A673 (cell line): ENCODE results near the gene MLLT6. TPM values are rescaled to one million over a fixed set of nuclear protein-coding genes. Genes with fewer than 3 reads are reported as not detected.
A peak's percentile ranks its signal among the peaks of the same experiment; 100 is the strongest.

Experiments
- BruUV-seq: library from RNA; stranded (reverse); fragments of 400-500 nt; replicated peaks from 2 replicates; lab custom pipeline; 2021; lab: Mats Ljungman, UMichigan
- CTCF ChIA-PET: fragments of 300-600 bp; sonication (Branson Sonifier 250); formaldehyde crosslinking; loops from one replicate; lab custom pipeline; 2022; ENCODE audit warnings: antibody characterized with exemption; lab: Charles Lee
- POLR2A ChIA-PET: fragments of 300-600 bp; sonication (Branson Sonifier 250); formaldehyde crosslinking; loops from one replicate; lab custom pipeline; 2022; ENCODE audit warnings: antibody characterized with exemption; ENCODE audit not compliant: low non-redundant PET; lab: Charles Lee
- DNase-seq: peaks from one replicate; pipeline ENCODE4 v3.0.0-alpha.2; 2015; ENCODE audit warnings: low spot score
- H3K27ac ChIP-seq: fragments of 200-600 bp; sonication (generic); 2 replicates; pipeline ENCODE4 v1.5.1; 2016; ENCODE audit warnings: mixed run types, low read depth, mild to moderate bottlenecking, mixed read lengths, antibody characterized with exemption, low read length; ENCODE audit not compliant: poor library complexity, severe bottlenecking
- H3K27me3 ChIP-seq: fragments of 200-600 bp; sonication (generic); replicated peaks from 2 replicates; pipeline ENCODE4 v1.6.1; 2017; ENCODE audit warnings: mixed run types, low read depth, mild to moderate bottlenecking, mixed read lengths, antibody characterized with exemption, low read length; ENCODE audit not compliant: insufficient read depth, poor library complexity
- H3K36me3 ChIP-seq: fragments of 200-600 bp; sonication (generic); 2 replicates; pipeline ENCODE4 v1.6.1; 2016; ENCODE audit warnings: mixed run types, mild to moderate bottlenecking, mixed read lengths, antibody characterized with exemption, low read length; ENCODE audit not compliant: insufficient read depth, poor library complexity, severe bottlenecking
- H3K4me1 ChIP-seq: fragments of 200-600 bp; sonication (generic); 2 replicates; pipeline ENCODE4 v1.6.1; 2017; ENCODE audit warnings: mixed run types, mild to moderate bottlenecking, mixed read lengths, antibody characterized with exemption, low read length; ENCODE audit not compliant: insufficient read depth, poor library complexity, severe bottlenecking
- H3K4me3 ChIP-seq: fragments of 200-600 bp; sonication (generic); 2 replicates; pipeline ENCODE4 v1.5.1; 2016; ENCODE audit warnings: low read depth, mixed run types, mild to moderate bottlenecking, mixed read lengths, low read length; ENCODE audit not compliant: poor library complexity, severe bottlenecking
- H3K9me3 ChIP-seq: fragments of 200-600 bp; sonication (generic); 2 replicates; pipeline ENCODE4 v1.6.1; 2016; ENCODE audit warnings: mixed run types, low read depth, mild to moderate bottlenecking, mixed read lengths, antibody characterized with exemption, low read length; ENCODE audit not compliant: poor library complexity, severe bottlenecking
- EZH2 ChIP-seq: fragments of 200-600 bp; sonication (generic); IDR thresholded peaks from 2 replicates; pipeline ENCODE4 v1.6.1; 2017; ENCODE audit warnings: borderline replicate concordance, low read depth, mild to moderate bottlenecking, mixed read lengths, antibody characterized with exemption, low read length; ENCODE audit not compliant: poor library complexity, severe bottlenecking
- intact Hi-C: fragments of 100-400 bp; cut with micrococcal nuclease; formaldehyde crosslinking; loops from one replicate; pipeline ENCODE4 v1.10.0; 2022; ENCODE audit not compliant: unreplicated experiment
- total RNA-seq: library from RNA; stranded (reverse); gene quantifications from 2 replicates; pipeline ENCODE4 v1.2.3, GENCODE V29; 2021
- TF ChIP-seq, protein P1 (sequence below): fragments of 300-800, 200-600 bp; sonication (generic); conservative IDR thresholded peaks from 2 replicates; pipeline ENCODE4 v1.5.1; 2017; ENCODE audit warnings: low read depth, mild to moderate bottlenecking, antibody characterized with exemption, low read length, moderate library complexity, mixed read lengths

Gene MLLT6
- total RNA-seq, 1 experiment from 2014 or later = 41.4 TPM

DNA sequence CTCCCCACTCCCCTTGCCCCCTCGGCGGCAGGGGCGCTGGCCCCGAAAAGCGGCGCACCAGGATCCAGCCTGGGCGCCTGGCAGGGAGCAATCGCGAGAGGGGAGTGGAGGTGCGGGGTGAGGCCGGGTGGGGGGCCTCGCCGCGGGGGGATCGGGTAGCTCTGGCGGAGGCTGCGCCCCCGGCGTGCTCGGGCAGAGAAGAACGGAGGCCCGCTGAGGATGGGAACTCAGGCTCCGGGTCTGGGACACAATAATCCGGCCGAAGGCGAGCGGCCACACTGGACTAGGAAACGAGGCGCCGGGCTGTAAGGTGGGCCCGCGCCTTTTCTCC, 43.8 kb downstream of the MLLT6 start:
- no peak for DNase-seq
- CTCF ChIA-PET = no interaction called here
- Histone ChIP-seq H3K4me1 (peaks cover 31% of the 10 kb centered on the region), H3K27me3 (no peaks in the 10 kb centered on the region), H3K4me3 (peak overlapping the region; percentile 56), H3K36me3 (no peaks in the 10 kb centered on the region), H3K9me3 (no peaks in the 10 kb centered on the region), H3K27ac (peak overlapping the region; percentile 37)
- TF ChIP-seq, protein P1, sequence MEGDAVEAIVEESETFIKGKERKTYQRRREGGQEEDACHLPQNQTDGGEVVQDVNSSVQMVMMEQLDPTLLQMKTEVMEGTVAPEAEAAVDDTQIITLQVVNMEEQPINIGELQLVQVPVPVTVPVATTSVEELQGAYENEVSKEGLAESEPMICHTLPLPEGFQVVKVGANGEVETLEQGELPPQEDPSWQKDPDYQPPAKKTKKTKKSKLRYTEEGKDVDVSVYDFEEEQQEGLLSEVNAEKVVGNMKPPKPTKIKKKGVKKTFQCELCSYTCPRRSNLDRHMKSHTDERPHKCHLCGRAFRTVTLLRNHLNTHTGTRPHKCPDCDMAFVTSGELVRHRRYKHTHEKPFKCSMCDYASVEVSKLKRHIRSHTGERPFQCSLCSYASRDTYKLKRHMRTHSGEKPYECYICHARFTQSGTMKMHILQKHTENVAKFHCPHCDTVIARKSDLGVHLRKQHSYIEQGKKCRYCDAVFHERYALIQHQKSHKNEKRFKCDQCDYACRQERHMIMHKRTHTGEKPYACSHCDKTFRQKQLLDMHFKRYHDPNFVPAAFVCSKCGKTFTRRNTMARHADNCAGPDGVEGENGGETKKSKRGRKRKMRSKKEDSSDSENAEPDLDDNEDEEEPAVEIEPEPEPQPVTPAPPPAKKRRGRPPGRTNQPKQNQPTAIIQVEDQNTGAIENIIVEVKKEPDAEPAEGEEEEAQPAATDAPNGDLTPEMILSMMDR = no peak
- no peak for TF ChIP-seq EZH2
- POLR2A ChIA-PET = no interaction called here
- intact Hi-C loops = no loop called here
- BruUV-seq = no TSS peak

DNA sequence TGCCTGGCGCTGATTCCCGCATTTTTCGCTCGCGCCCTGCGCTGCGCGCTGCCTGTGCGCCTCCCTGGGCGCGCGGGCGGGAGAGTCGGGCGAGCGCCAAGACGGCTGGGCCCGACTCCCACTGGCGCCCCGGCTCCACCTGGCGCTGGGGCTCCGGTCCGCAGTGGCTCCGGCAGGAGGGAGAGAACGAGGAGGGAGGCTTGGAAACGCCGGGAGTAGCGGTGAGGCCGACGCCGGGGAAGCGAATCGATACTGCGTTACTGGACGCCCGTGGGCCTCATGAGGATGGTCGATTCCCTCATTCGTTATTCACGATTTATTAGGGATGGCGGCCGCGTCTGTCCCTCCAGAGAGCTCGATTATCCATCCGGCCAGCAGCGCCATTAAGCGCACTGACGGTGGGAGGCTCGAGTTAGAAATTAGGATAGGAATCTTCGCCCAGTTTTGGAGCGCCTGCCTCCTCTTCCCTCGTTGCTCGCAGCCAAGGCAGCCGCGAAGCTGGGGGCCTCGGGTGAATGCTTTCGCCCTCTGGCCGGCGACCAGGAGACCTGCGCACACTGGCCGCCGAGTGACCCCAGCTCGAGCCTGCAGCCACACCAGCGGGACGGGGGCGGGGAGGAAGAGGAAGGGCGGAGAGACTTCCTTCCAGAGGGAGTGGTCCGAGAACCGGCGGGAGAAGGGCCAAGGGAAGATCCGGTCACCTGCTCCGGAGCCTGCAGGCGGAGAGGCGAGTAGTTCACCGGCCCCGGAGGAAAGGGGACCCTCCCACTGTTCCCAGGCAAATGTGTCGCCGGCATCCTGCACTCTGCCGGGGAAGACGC, 44.4 kb downstream of the MLLT6 start:
- no TSS peak for BruUV-seq
- ChIA-PET CTCF (no interaction called here), POLR2A (no interaction called here)
- Histone ChIP-seq H3K9me3 (no peaks in the 10 kb centered on the region), H3K27ac (peak overlapping the region; percentile 37), H3K4me3 (peak overlapping the region; percentile 56), H3K36me3 (no peaks in the 10 kb centered on the region), H3K27me3 (no peaks in the 10 kb centered on the region), H3K4me1 (peaks cover 31% of the 10 kb centered on the region)
- intact Hi-C loops = loop anchor here (5.0 kb wide), 1 partner anchor 118 kb away; no protein-coding TSS in a partner anchor
- TF ChIP-seq EZH2 = no peak
- TF ChIP-seq, protein P1 = no peak
- peak; percentile 45 for DNase-seq

DNA sequence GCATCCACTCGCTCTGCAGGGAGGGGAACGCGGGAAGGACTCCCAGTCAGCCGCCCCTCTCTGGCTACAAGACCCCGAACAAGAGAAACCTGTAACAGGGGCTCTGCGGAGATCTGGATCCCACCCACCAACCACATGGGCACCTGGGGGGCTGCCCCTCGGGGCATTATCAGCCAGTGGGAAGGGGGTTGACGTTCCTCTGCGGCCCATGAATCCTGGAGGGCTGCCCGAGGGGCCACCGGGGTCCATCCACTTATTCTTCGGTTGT, 44.9 kb downstream of the MLLT6 start:
- H3K27ac ChIP-seq = no peak overlapping the region
- ChIA-PET POLR2A (no interaction called here), CTCF (no interaction called here)
- no peaks in the 10 kb centered on the region for H3K9me3 ChIP-seq
- TF ChIP-seq, protein P1 = no peak
- no peak for TF ChIP-seq EZH2
- H3K4me1 ChIP-seq = peaks cover 31% of the 10 kb centered on the region
- intact Hi-C loops = loop anchor here (5.0 kb wide), 1 partner anchor 117 kb away; no protein-coding TSS in a partner anchor
- DNase-seq = no peak
- peak overlapping the region; percentile 56 for H3K4me3 ChIP-seq
- no peaks in the 10 kb centered on the region for H3K27me3 ChIP-seq
- H3K36me3 ChIP-seq = no peaks in the 10 kb centered on the region
- no TSS peak for BruUV-seq
